H9 (cell line): ENCODE data around the gene CLEC2L. TPM values are rescaled to one million over a fixed set of nuclear protein-coding genes. Genes with fewer than 3 reads are reported as not detected.

Experiments
- DNase-seq: peaks from one replicate; pipeline ENCODE4 v3.0.0-alpha.2; 2017
- H2AFZ ChIP-seq: one replicate; pipeline ENCODE4 v1.6.1; 2013; ENCODE audit warnings: mild to moderate bottlenecking, low read length, control low read depth, moderate library complexity
- H2AK5ac ChIP-seq: 2 replicates; pipeline ENCODE4 v1.6.1; 2013; ENCODE audit warnings: low read length, control low read depth, mixed read lengths; ENCODE audit not compliant: insufficient read length
- H2BK120ac ChIP-seq: one replicate; pipeline ENCODE4 v1.6.1; 2013; ENCODE audit warnings: low read depth, mild to moderate bottlenecking, low read length, control low read depth, inconsistent platforms; ENCODE audit not compliant: poor library complexity, severe bottlenecking
- H2BK12ac ChIP-seq: 2 replicates; pipeline ENCODE4 v1.6.1; 2013; ENCODE audit warnings: low read length, control low read depth, mixed read lengths, low read depth; ENCODE audit not compliant: insufficient read length
- H2BK15ac ChIP-seq: 2 replicates; pipeline ENCODE4 v1.6.1; 2013; ENCODE audit warnings: low read depth, low read length, control low read depth
- H2BK20ac ChIP-seq: one replicate; pipeline ENCODE4 v1.6.1; 2013; ENCODE audit warnings: low read depth, mild to moderate bottlenecking, low read length, control low read depth, inconsistent platforms; ENCODE audit not compliant: poor library complexity, severe bottlenecking
- H2BK5ac ChIP-seq: 2 replicates; pipeline ENCODE4 v1.6.1; 2013; ENCODE audit warnings: low read length, control low read depth, mixed read lengths; ENCODE audit not compliant: insufficient read length
- H3K14ac ChIP-seq: 2 replicates; pipeline ENCODE4 v1.6.1; 2013; ENCODE audit warnings: low read length, control low read depth; ENCODE audit not compliant: insufficient read depth
- H3K18ac ChIP-seq: 2 replicates; pipeline ENCODE4 v1.6.1; 2013; ENCODE audit warnings: low read depth, mild to moderate bottlenecking, mixed read lengths, low read length, control low read depth; ENCODE audit not compliant: insufficient read length
- H3K23ac ChIP-seq: 2 replicates; pipeline ENCODE4 v1.6.1; 2013; ENCODE audit warnings: low read length, control low read depth, mixed read lengths, low read depth; ENCODE audit not compliant: insufficient read length
- H3K23me2 ChIP-seq: 2 replicates; pipeline ENCODE4 v1.6.1; 2013; ENCODE audit warnings: low read depth, mild to moderate bottlenecking, mixed read lengths, low read length, control low read depth; ENCODE audit not compliant: insufficient read length, poor library complexity, severe bottlenecking
- H3K27ac ChIP-seq: 2 replicates; pipeline ENCODE4 v1.5.1; 2013; ENCODE audit warnings: low read length, control low read depth, mixed read lengths, low read depth; ENCODE audit not compliant: insufficient read length
- H3K27me3 ChIP-seq: 2 replicates; pipeline ENCODE4 v1.6.1; 2013; ENCODE audit warnings: low read length, control low read depth, inconsistent platforms; ENCODE audit not compliant: insufficient read depth
- H3K4ac ChIP-seq: 2 replicates; pipeline ENCODE4 v1.6.1; 2013; ENCODE audit warnings: low read depth, mild to moderate bottlenecking, control low read depth, inconsistent platforms, low read length, moderate library complexity
- H3K4me1 ChIP-seq: 2 replicates; pipeline ENCODE4 v1.6.1; 2013; ENCODE audit warnings: low read length, control low read depth, inconsistent platforms; ENCODE audit not compliant: insufficient read depth
- H3K4me2 ChIP-seq: 2 replicates; pipeline ENCODE4 v1.6.1; 2013; ENCODE audit warnings: low read length, control low read depth, mixed read lengths; ENCODE audit not compliant: insufficient read length, insufficient read depth
- H3K56ac ChIP-seq: 2 replicates; pipeline ENCODE4 v1.6.1; 2013; ENCODE audit warnings: low read depth, mild to moderate bottlenecking, mixed read lengths, low read length, control low read depth; ENCODE audit not compliant: insufficient read length
- H3K79me1 ChIP-seq: 2 replicates; pipeline ENCODE4 v1.6.1; 2013; ENCODE audit warnings: low read depth, mild to moderate bottlenecking, moderate library complexity, low read length, control low read depth, inconsistent platforms; ENCODE audit not compliant: insufficient read depth, poor library complexity, severe bottlenecking
- H3K79me2 ChIP-seq: 2 replicates; pipeline ENCODE4 v1.6.1; 2013; ENCODE audit warnings: low read length, control low read depth, inconsistent platforms; ENCODE audit not compliant: insufficient read depth
- H3K9ac ChIP-seq: 2 replicates; pipeline ENCODE4 v1.6.1; 2013; ENCODE audit warnings: low read length, control low read depth, mixed read lengths; ENCODE audit not compliant: insufficient read length; ENCODE audit errors: extremely low read depth
- H3K9me3 ChIP-seq: one replicate; pipeline ENCODE4 v1.6.1; 2013; ENCODE audit warnings: low read depth, low read length, inconsistent platforms; ENCODE audit not compliant: control insufficient read depth
- H3T11ph ChIP-seq: one replicate; pipeline ENCODE4 v1.6.1; 2013; ENCODE audit warnings: mild to moderate bottlenecking, low read length, control low read depth, inconsistent platforms
- H4K20me1 ChIP-seq: one replicate; pipeline ENCODE4 v1.6.1; 2013; ENCODE audit not compliant: control insufficient read depth, insufficient read length, insufficient read depth
- H4K5ac ChIP-seq: 2 replicates; pipeline ENCODE4 v1.6.1; 2013; ENCODE audit warnings: low read depth, mild to moderate bottlenecking, mixed read lengths, low read length, control low read depth; ENCODE audit not compliant: insufficient read length
- H4K8ac ChIP-seq: replicated peaks from 2 replicates; pipeline ENCODE4 v1.6.1; 2013; ENCODE audit warnings: low read length, control low read depth, mixed read lengths, low read depth; ENCODE audit not compliant: insufficient read length
- H4K91ac ChIP-seq: 2 replicates; pipeline ENCODE4 v1.6.1; 2013; ENCODE audit warnings: low read depth, mild to moderate bottlenecking, moderate library complexity, mixed read lengths, low read length, control low read depth; ENCODE audit not compliant: insufficient read length
- H3K27ac Mint-ChIP-seq, 3 experiments: 2 replicates in 2 of 3; 3 replicates in 1 of 3; pipeline ENCODE4 v1.8.0; 2020 to 2021; ENCODE audit warnings: mixed read lengths in 3 of 3, mild to moderate bottlenecking in 1 of 3, moderate library complexity in 1 of 3
- H3K27me3 Mint-ChIP-seq: 2 replicates; pipeline ENCODE4 v1.8.0; 2021; ENCODE audit warnings: low read depth, mild to moderate bottlenecking, moderate library complexity, mixed read lengths
- H3K36me3 Mint-ChIP-seq, 3 experiments: 2 replicates in 2 of 3; 3 replicates in 1 of 3; pipeline ENCODE4 v1.8.0; 2020 to 2021; ENCODE audit warnings: low read depth in 3 of 3, mixed read lengths in 3 of 3; ENCODE audit not compliant: insufficient read depth in 1 of 3
- H3K4me1 Mint-ChIP-seq, 2 experiments: 2 replicates each; pipeline ENCODE4 v1.8.0; 2020; ENCODE audit warnings: mixed read lengths in 2 of 2
- H3K4me3 Mint-ChIP-seq, 2 experiments: 2 replicates in 1 of 2; 3 replicates in 1 of 2; pipeline ENCODE4 v1.8.0; 2020 to 2021; ENCODE audit warnings: mild to moderate bottlenecking in 2 of 2, mixed read lengths in 2 of 2, moderate library complexity in 1 of 2
- H3K9me3 Mint-ChIP-seq, 2 experiments: 2 replicates in 1 of 2; 3 replicates in 1 of 2; pipeline ENCODE4 v1.8.0; 2020; ENCODE audit warnings: mild to moderate bottlenecking in 2 of 2, mixed read lengths in 2 of 2, moderate library complexity in 1 of 2
- WGBS: extraction: QIAGEN DNeasy Blood & Tissue Kit; methylation state at CpG from one replicate; pipeline ENCODE4 v1.1.7; 2013; ENCODE audit warnings: missing lambda C conversion rate, low lambda C conversion rate, mixed read lengths; ENCODE audit not compliant: insufficient read length; ENCODE audit errors: extremely low coverage; 5-methylcytosine and 5-hydroxymethylcytosine counted together
- total RNA-seq: library from RNA; stranded (reverse); gene quantifications from 2 replicates; pipeline ENCODE4 v1.2.1, GENCODE V29; 2021
- TF ChIP-seq, protein P1 (sequence below): fragments of 200-600 bp; sonication (generic); conservative IDR thresholded peaks from 3 replicates; pipeline ENCODE4 v1.8.0; 2021; ENCODE audit warnings: antibody characterized with exemption, mild to moderate bottlenecking

CLEC2L gene
- total RNA-seq, 1 experiment from 2014 or later: 0.74 TPM

DNA sequence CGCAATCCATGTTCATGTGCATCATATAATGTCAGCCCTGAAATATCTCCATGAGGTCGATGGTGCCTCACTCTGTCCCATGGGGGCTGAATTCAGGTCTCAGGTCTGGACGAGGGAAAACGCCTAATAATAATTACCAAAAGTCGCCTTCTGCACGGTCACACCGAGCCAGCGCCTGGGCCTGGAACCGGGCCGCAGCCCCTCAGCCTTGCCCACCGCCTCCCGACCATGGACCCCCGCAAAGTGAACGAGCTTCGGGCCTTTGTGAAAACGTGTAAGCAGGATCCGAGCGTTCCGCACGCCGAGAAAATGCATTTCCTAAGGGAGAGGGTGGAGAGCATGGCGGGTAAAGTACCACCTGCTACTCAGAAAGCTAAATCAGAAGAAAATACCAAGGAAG is 21.3 kb upstream of the CLEC2L start:
- Histone ChIP-seq H3K79me1 (no peaks in the 10 kb centered on the region), H3K9ac (no peak overlapping the region), H4K91ac (no peak overlapping the region), H2BK12ac (no peak overlapping the region), H3K23ac (no peak overlapping the region), H3K23me2 (no peaks in the 10 kb centered on the region), H3K18ac (no peak overlapping the region), H2BK20ac (no peak overlapping the region), H3K4me2 (no peak overlapping the region), H3K4ac (no peak overlapping the region), H2AFZ (no peak overlapping the region), H2BK5ac (no peak overlapping the region), H4K5ac (no peak overlapping the region), H3T11ph (no peak overlapping the region), H4K20me1 (no peaks in the 10 kb centered on the region), H3K14ac (no peak overlapping the region), H3K27ac (no peak overlapping the region), H3K27me3 (no peaks in the 10 kb centered on the region), H2BK120ac (no peak overlapping the region), H3K79me2 (no peaks in the 10 kb centered on the region), H3K4me1 (no peaks in the 10 kb centered on the region), H3K56ac (no peak overlapping the region), H2AK5ac (no peak overlapping the region), H2BK15ac (no peak overlapping the region), H3K9me3 (no peaks in the 10 kb centered on the region), H4K8ac (no peak overlapping the region)
- Mint-ChIP-seq H3K27ac (no peak overlapping the region; a peak in 1 of 7 replicates), H3K36me3 (no peaks in the 10 kb centered on the region), H3K4me1 (peaks cover 5 to 8% of the 10 kb centered on the region in 2 experiments), H3K9me3 (no peaks in the 10 kb centered on the region), H3K4me3 (no peak overlapping the region), H3K27me3 (peaks cover 20% of the 10 kb centered on the region)
- TF ChIP-seq, protein P1, sequence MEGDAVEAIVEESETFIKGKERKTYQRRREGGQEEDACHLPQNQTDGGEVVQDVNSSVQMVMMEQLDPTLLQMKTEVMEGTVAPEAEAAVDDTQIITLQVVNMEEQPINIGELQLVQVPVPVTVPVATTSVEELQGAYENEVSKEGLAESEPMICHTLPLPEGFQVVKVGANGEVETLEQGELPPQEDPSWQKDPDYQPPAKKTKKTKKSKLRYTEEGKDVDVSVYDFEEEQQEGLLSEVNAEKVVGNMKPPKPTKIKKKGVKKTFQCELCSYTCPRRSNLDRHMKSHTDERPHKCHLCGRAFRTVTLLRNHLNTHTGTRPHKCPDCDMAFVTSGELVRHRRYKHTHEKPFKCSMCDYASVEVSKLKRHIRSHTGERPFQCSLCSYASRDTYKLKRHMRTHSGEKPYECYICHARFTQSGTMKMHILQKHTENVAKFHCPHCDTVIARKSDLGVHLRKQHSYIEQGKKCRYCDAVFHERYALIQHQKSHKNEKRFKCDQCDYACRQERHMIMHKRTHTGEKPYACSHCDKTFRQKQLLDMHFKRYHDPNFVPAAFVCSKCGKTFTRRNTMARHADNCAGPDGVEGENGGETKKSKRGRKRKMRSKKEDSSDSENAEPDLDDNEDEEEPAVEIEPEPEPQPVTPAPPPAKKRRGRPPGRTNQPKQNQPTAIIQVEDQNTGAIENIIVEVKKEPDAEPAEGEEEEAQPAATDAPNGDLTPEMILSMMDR: no peak
- WGBS: no CpG with 5 or more reads among the region's 22 CpGs
- DNase-seq: no peak
